GM18909 (cell line): ENCODE results near the gene SNRPA.

Experiments
- ATAC-seq: cut with Tn5 transposase; IDR thresholded peaks from one replicate; pipeline ENCODE4 v1.9.1; 2021; ENCODE audit warnings: mild to moderate bottlenecking; ENCODE audit not compliant: unreplicated experiment, poor library complexity

The SNRPA gene

GRCh38 chr19:40750874-40751537 is at the start of gene SNRPA:
Gene SNRPA (plus strand): TSS chr19:40751203. CDS start chr19:40751409, 206 bp downstream.
- ATAC-seq = peak; percentile 50

GRCh38 chr19:40701758-40702157 is 49.2 kb upstream of the SNRPA start:
- ATAC-seq = no peak

GRCh38 chr19:40702337-40703012 is 48.5 kb upstream of the SNRPA start:
- no peak for ATAC-seq

- no peak for ATAC-seq
Measured at GRCh38 chr19:40703029-40703755, 47.8 kb upstream of the SNRPA start.

- ATAC-seq = no peak
Measured at GRCh38 chr19:40704491-40705361, 46.3 kb upstream of the SNRPA start.

- ATAC-seq = no peak
Measured at GRCh38 chr19:40705362-40705651, 45.7 kb upstream of the SNRPA start.

- ATAC-seq = no peak
Measured at GRCh38 chr19:40705950-40706619, 44.9 kb upstream of the SNRPA start.

GRCh38 chr19:40707615-40708014 is 43.4 kb upstream of the SNRPA start:
- no peak for ATAC-seq

- ATAC-seq = no peak
Measured at GRCh38 chr19:40709817-40710216, 41.2 kb upstream of the SNRPA start.

- no peak for ATAC-seq
Measured at GRCh38 chr19:40713939-40714338, 37.1 kb upstream of the SNRPA start.

GRCh38 chr19:40714441-40715299 is 36.3 kb upstream of the SNRPA start:
- ATAC-seq = peak; percentile 51

- no peak for ATAC-seq
Measured at GRCh38 chr19:40716031-40716481, 34.9 kb upstream of the SNRPA start.

GRCh38 chr19:40716482-40717324 is 34.3 kb upstream of the SNRPA start, which contains the start of the genes COQ8B and ITPKC:
Gene COQ8B (minus strand): TSS chr19:40716886. CDS start chr19:40714632, 2,254 bp downstream.
Gene ITPKC (plus strand): TSS chr19:40717112. CDS start chr19:40717136, 24 bp downstream.
- peak; percentile 71 for ATAC-seq

- no peak for ATAC-seq
Measured at GRCh38 chr19:40717325-40717879, 33.6 kb upstream of the SNRPA start.

- no peak for ATAC-seq
Measured at GRCh38 chr19:40717880-40718773, 32.9 kb upstream of the SNRPA start.

- ATAC-seq = no peak
Measured at GRCh38 chr19:40718774-40719391, 32.1 kb upstream of the SNRPA start.
